Measurements from ENCODE around the gene BCORL1.
A peak's percentile ranks its signal among the peaks of the same experiment; 100 is the strongest.

BCORL1 gene

GRCh38 chrX:130071611-130072344 is 89.3 kb downstream of the BCORL1 start:
- no peak for DNase-seq

- DNase-seq: no peak
These were observed 89.9 kb downstream of the BCORL1 start for GRCh38 chrX:130072345-130072740.

GRCh38 chrX:130075777-130076176 is 93.3 kb downstream of the BCORL1 start:
- DNase-seq: no peak

- DNase-seq: peak; percentile 48
These were observed 97.5 kb downstream of the BCORL1 start for GRCh38 chrX:130079824-130080406.

GRCh38 chrX:130080791-130081367 is 98.4 kb downstream of the BCORL1 start:
- DNase-seq: no peak

GRCh38 chrX:130081421-130082045 is 99.1 kb downstream of the BCORL1 start:
- no peak for DNase-seq

GRCh38 chrX:130082244-130083106 is 100.0 kb downstream of the BCORL1 start:
- no peak for DNase-seq

DNA sequence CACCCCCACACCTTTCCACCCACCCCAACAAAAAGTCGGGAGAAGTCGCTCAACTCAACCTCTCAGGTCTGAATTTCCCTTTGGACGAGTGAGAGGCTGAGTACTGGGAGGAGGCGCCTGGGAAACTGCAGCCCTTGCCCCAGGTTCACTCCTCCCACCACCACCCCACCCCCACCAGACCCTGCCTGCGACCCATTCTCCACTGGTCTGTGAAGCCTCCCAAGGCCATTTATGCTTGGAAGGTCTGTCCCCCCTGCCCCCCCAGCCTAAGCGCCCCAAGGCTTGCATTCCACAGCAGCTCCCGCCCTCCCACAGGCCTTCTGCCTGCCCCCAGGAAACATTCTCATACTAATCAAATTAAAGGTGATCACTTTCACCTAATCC is 100.7 kb downstream of the BCORL1 start:
- DNase-seq: no peak

- no peak for DNase-seq
These were observed 101.4 kb downstream of the BCORL1 start for GRCh38 chrX:130083656-130084382.

GRCh38 chrX:130084631-130085237 is 102.3 kb downstream of the BCORL1 start:
- no peak for DNase-seq

DNA sequence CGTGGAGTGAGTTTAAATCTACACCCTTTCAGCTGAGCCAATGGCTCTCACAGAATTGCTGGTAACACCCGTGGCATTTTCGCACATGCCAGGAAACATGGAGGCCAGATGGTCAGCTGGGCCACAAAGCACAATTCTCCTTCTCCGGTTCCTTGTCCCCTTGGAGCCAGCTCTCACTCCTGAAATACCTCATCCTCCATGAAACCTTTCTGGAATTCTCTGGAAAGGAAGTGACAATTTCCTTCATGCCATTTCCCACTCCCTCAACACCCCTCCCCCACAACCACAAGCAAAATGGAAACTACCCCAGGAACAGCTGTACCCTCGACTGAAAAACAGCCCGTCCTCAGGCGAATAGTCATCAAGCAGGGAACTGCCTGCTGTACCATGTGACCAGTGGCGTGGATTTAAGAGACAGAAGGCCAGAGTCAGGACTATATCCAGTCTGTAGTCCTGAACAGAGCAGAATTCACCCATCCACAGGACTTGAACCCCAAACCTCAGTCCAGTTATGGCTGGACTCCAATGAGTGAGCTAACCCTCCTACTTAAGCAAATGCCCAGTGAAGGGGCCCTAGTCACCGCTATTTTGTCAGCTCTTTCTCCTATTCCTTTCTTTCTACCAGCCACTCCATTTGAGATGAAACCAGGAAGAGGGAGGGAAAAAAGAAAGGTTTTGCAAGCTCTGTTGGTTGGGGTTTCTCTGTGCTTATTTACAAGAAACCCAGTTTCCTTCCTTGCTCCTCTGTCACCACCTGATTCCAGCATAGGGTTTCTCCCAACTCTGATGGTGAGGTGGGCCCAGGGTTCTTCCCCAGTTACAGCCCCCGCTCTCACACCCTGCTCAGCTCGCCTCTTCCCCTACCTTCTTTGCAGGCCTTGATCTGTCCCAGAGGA is 103.4 kb downstream of the BCORL1 start:
- no peak for DNase-seq

GRCh38 chrX:130086447-130087206 is 104.2 kb downstream of the BCORL1 start:
- DNase-seq: no peak

GRCh38 chrX:130090364-130090763 is 107.9 kb downstream of the BCORL1 start:
- DNase-seq: no peak

DNA sequence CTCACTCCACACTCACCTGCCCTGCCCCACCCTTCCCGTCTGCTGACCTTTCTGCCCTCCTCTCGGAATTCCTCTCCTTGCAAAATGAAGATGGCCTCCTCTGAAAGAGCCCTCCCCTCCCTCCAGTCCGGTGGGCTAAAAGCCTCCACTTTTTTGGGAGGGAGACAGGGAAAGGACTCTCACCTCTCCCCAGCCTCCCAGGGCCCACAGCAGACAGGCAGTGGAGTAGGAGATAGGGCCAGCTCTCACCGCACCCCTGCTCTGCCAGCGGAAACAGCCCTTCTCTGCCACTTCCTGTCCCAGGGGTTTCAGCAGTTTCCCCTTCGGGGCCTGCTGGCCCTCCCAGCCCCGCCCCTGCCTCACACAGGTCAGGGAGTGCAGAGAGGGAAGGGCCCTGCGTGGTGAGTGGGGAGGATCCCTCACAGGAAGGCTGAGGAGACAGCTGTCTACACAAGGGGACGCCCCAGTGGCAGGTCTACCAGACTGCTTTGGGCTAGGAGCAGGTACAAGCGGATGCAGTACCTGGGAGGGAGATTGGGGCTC is 109.6 kb downstream of the BCORL1 start:
- DNase-seq: no peak

DNA sequence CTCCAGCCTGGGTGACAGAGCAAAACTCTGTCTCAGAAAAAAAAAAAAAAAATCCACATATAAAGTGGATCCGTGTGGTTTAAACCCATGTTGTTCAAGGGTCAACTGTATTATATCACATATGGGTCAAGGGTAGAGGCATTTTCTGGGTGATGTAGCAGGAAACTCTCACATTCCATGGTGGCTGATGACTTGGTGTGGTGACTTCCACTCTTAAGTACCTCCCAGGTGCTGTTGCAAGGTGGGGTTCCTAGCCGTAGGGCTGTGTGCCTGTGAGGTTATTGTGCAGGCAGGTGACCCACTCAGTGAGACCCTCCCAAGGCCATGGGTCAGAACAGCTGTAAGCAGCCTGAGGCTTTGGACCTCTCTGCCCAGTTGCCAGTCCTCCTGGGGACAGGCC is 110.8 kb downstream of the BCORL1 start:
- DNase-seq: no peak

GRCh38 chrX:130094696-130095095 is 112.3 kb downstream of the BCORL1 start:
- DNase-seq: no peak

GRCh38 chrX:130095249-130096030 is 113.0 kb downstream of the BCORL1 start:
- DNase-seq: no peak

DNA sequence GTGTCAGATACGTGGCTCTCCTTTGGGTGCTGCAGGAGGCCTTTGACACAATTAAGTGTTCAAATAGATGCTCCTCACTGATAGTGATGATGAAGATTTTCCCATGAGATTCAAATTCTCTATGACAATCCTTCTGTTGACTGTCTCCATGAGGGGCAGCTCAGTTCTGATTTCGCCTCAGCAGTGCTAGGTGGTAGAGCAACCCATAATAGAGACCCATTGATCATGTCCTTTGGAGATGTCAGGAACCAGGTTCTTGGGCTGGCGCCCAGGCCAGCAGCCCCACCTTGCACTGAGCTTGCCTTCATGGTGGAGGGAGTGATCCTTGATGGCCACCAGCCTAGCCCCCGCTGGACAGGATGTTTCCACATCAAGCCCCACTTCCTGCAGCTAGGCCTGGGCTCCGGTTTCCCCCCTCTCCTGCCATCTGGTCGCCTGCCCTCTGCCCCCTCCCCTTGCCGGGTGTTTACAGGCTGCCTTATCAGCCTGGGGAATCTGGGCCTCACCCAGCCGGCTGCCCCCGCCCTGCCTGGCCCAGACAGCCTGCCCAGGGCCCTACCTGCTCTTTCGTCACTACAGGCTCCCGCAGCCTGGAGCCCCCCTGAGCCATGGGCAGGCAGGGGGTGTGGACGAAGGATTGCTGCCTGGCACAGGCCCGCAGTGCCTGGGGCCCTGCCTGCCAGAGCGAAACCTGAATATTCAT is 115.2 kb downstream of the BCORL1 start:
- no peak for DNase-seq

Measured in NCI-H524 treated with DMSO at 0.1 percent for 48 hours (cell line).